Dendritic cell treated with granulocyte-macrophage colony-stimulating factor and Interleukin-4, amounts not matched to agents 40 ng/mL and 50 ng/mL, for 4 days (primary cell): ENCODE results near the gene BCLAF1.

ENCODE experiments used
- H3K27ac Mint-ChIP-seq: one replicate; pipeline ENCODE4 v1.8.0; 2022; ENCODE audit warnings: mild to moderate bottlenecking, mixed read lengths
- H3K27me3 Mint-ChIP-seq: one replicate; pipeline ENCODE4 v1.8.0; 2022; ENCODE audit warnings: mild to moderate bottlenecking, mixed read lengths
- H3K36me3 Mint-ChIP-seq: one replicate; pipeline ENCODE4 v1.8.0; 2022; ENCODE audit warnings: low read depth, mixed read lengths
- H3K4me1 Mint-ChIP-seq: one replicate; pipeline ENCODE4 v1.8.0; 2022; ENCODE audit warnings: low read depth, mixed read lengths
- H3K4me3 Mint-ChIP-seq: one replicate; pipeline ENCODE4 v1.8.0; 2022; ENCODE audit warnings: mild to moderate bottlenecking, moderate library complexity, mixed read lengths
- H3K9me3 Mint-ChIP-seq: one replicate; pipeline ENCODE4 v1.8.0; 2022; ENCODE audit warnings: mixed read lengths
- intact Hi-C: fragments of 100-400 bp; cut with micrococcal nuclease; formaldehyde crosslinking; loops from one replicate; pipeline ENCODE4 v1.15.0; 2022

The BCLAF1 gene

GRCh38 chr6:136289579-136290409 lies at the start of gene BCLAF1:
Gene BCLAF1 (minus strand): TSS chr6:136289846. CDS start chr6:136279866, 9,980 bp downstream.
- H3K4me1 Mint-ChIP-seq, result peaks cover 34% of the 10 kb centered on the region
- intact Hi-C loops, result loop anchor here (5.0 kb wide), 2 partner anchors 37 to 792 kb away; partner anchors contain the start of genes AHI1 and MTFR2
- H3K27me3 Mint-ChIP-seq, result no peaks in the 10 kb centered on the region
- no peaks in the 10 kb centered on the region for H3K9me3 Mint-ChIP-seq
- H3K27ac Mint-ChIP-seq, result peak within 1 kb of the TSS; percentile 100
- peaks cover 27% of the 10 kb centered on the region for H3K36me3 Mint-ChIP-seq
- peak within 1 kb of the TSS; percentile 99 for H3K4me3 Mint-ChIP-seq

- H3K27me3 Mint-ChIP-seq, result no peaks in the 10 kb centered on the region
- intact Hi-C loops, result no loop called here
- no peaks in the 10 kb centered on the region for H3K9me3 Mint-ChIP-seq
- no peaks in the 10 kb centered on the region for H3K36me3 Mint-ChIP-seq
- no peak overlapping the region for H3K4me3 Mint-ChIP-seq
- H3K27ac Mint-ChIP-seq, result no peak overlapping the region
- H3K4me1 Mint-ChIP-seq, result no peaks in the 10 kb centered on the region
Measured at GRCh38 chr6:136338486-136338885, 48.8 kb upstream of the BCLAF1 start.

GRCh38 chr6:136337606-136338005 lies 48.0 kb upstream of the BCLAF1 start:
- intact Hi-C loops, result no loop called here
- Mint-ChIP-seq H3K9me3 (no peaks in the 10 kb centered on the region), H3K4me1 (no peaks in the 10 kb centered on the region), H3K27ac (no peak overlapping the region), H3K36me3 (no peaks in the 10 kb centered on the region), H3K27me3 (no peaks in the 10 kb centered on the region), H3K4me3 (no peak overlapping the region)

- Mint-ChIP-seq H3K27ac (no peak overlapping the region), H3K9me3 (no peaks in the 10 kb centered on the region), H3K36me3 (no peaks in the 10 kb centered on the region), H3K4me3 (no peak overlapping the region), H3K27me3 (no peaks in the 10 kb centered on the region), H3K4me1 (no peaks in the 10 kb centered on the region)
- intact Hi-C loops, result no loop called here
Measured at GRCh38 chr6:136337121-136337520, 47.5 kb upstream of the BCLAF1 start.

- Mint-ChIP-seq H3K4me1 (no peaks in the 10 kb centered on the region), H3K27ac (no peak overlapping the region), H3K27me3 (no peaks in the 10 kb centered on the region), H3K4me3 (no peak overlapping the region), H3K36me3 (no peaks in the 10 kb centered on the region), H3K9me3 (no peaks in the 10 kb centered on the region)
- intact Hi-C loops, result no loop called here
Measured at GRCh38 chr6:136335736-136336363, 46.2 kb upstream of the BCLAF1 start.

GRCh38 chr6:136334853-136335252 lies 45.2 kb upstream of the BCLAF1 start:
- Mint-ChIP-seq H3K36me3 (no peaks in the 10 kb centered on the region), H3K27ac (no peak overlapping the region)
- intact Hi-C loops, result no loop called here

GRCh38 chr6:136334465-136334846 lies 44.8 kb upstream of the BCLAF1 start:
- no peaks in the 10 kb centered on the region for H3K9me3 Mint-ChIP-seq
- H3K36me3 Mint-ChIP-seq, result no peaks in the 10 kb centered on the region
- no peak overlapping the region for H3K27ac Mint-ChIP-seq
- H3K4me3 Mint-ChIP-seq, result no peak overlapping the region
- H3K4me1 Mint-ChIP-seq, result no peaks in the 10 kb centered on the region
- intact Hi-C loops, result no loop called here
- H3K27me3 Mint-ChIP-seq, result no peaks in the 10 kb centered on the region

More at GRCh38 chr6:136334853-136335252, 45.2 kb upstream of the BCLAF1 start:
- Mint-ChIP-seq H3K4me1 (no peaks in the 10 kb centered on the region), H3K9me3 (no peaks in the 10 kb centered on the region), H3K27me3 (no peaks in the 10 kb centered on the region), H3K4me3 (no peak overlapping the region)

- no peaks in the 10 kb centered on the region for H3K9me3 Mint-ChIP-seq
- intact Hi-C loops, result no loop called here
- no peak overlapping the region for H3K27ac Mint-ChIP-seq
Measured at GRCh38 chr6:136333824-136334464, 44.3 kb upstream of the BCLAF1 start.

GRCh38 chr6:136331461-136331860 lies 41.8 kb upstream of the BCLAF1 start:
- no peak overlapping the region for H3K4me3 Mint-ChIP-seq
- intact Hi-C loops, result no loop called here
- H3K27me3 Mint-ChIP-seq, result no peaks in the 10 kb centered on the region
- no peaks in the 10 kb centered on the region for H3K4me1 Mint-ChIP-seq
- H3K27ac Mint-ChIP-seq, result no peak overlapping the region
- no peaks in the 10 kb centered on the region for H3K9me3 Mint-ChIP-seq
- H3K36me3 Mint-ChIP-seq, result no peaks in the 10 kb centered on the region

More at GRCh38 chr6:136333824-136334464, 44.3 kb upstream of the BCLAF1 start:
- H3K27me3 Mint-ChIP-seq, result no peaks in the 10 kb centered on the region
- H3K4me1 Mint-ChIP-seq, result no peaks in the 10 kb centered on the region
- no peak overlapping the region for H3K4me3 Mint-ChIP-seq
- H3K36me3 Mint-ChIP-seq, result no peaks in the 10 kb centered on the region

- intact Hi-C loops, result no loop called here
- no peak overlapping the region for H3K4me3 Mint-ChIP-seq
- H3K27ac Mint-ChIP-seq, result no peak overlapping the region
- no peaks in the 10 kb centered on the region for H3K9me3 Mint-ChIP-seq
- no peaks in the 10 kb centered on the region for H3K36me3 Mint-ChIP-seq
- H3K4me1 Mint-ChIP-seq, result no peaks in the 10 kb centered on the region
- no peaks in the 10 kb centered on the region for H3K27me3 Mint-ChIP-seq
Measured at GRCh38 chr6:136330634-136331033, 41.0 kb upstream of the BCLAF1 start.

- H3K27me3 Mint-ChIP-seq, result no peaks in the 10 kb centered on the region
- no peaks in the 10 kb centered on the region for H3K9me3 Mint-ChIP-seq
- intact Hi-C loops, result no loop called here
- no peak overlapping the region for H3K27ac Mint-ChIP-seq
- no peak overlapping the region for H3K4me3 Mint-ChIP-seq
- H3K4me1 Mint-ChIP-seq, result no peaks in the 10 kb centered on the region
- no peaks in the 10 kb centered on the region for H3K36me3 Mint-ChIP-seq
Measured at GRCh38 chr6:136326038-136326553, 36.5 kb upstream of the BCLAF1 start.

- no peaks in the 10 kb centered on the region for H3K4me1 Mint-ChIP-seq
- H3K9me3 Mint-ChIP-seq, result no peaks in the 10 kb centered on the region
- H3K4me3 Mint-ChIP-seq, result no peak overlapping the region
- intact Hi-C loops, result no loop called here
- H3K27me3 Mint-ChIP-seq, result no peaks in the 10 kb centered on the region
- no peaks in the 10 kb centered on the region for H3K36me3 Mint-ChIP-seq
- no peak overlapping the region for H3K27ac Mint-ChIP-seq
Measured at GRCh38 chr6:136324686-136325380, 35.2 kb upstream of the BCLAF1 start.

GRCh38 chr6:136323431-136324112 lies 33.9 kb upstream of the BCLAF1 start:
- intact Hi-C loops, result no loop called here
- H3K9me3 Mint-ChIP-seq, result no peaks in the 10 kb centered on the region
- H3K36me3 Mint-ChIP-seq, result no peaks in the 10 kb centered on the region
- H3K4me1 Mint-ChIP-seq, result no peaks in the 10 kb centered on the region
- H3K4me3 Mint-ChIP-seq, result no peak overlapping the region
- H3K27ac Mint-ChIP-seq, result no peak overlapping the region
- H3K27me3 Mint-ChIP-seq, result no peaks in the 10 kb centered on the region
